Glomerular visceral epithelial cell (primary cell): ENCODE data around the gene TOM1L1.

Experiments used
- DNase-seq: peaks from one replicate; pipeline ENCODE4 v3.0.0-alpha.2; 2016; ENCODE audit errors: extremely low spot score

TOM1L1 gene

DNA sequence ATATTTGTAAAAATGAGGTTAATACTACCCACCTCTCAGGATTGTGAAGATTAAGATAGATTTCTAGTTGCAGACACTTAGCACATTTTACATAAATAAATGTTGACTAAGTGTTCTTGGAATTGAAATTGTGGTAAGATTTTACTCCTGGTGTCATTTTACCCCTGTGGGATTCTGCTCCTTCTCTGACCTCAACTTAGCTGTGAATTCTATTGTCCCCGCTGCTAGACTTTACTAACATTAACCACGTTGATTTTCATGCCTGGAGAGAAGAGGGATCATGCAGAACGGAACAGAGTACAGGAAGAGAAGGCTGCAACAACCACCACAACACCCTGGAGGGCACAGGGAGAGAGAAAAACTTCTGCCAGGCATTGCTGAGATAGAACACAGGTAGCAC, 2.1 kb upstream of the TOM1L1 start:
- DNase-seq: peak; percentile 46

DNA sequence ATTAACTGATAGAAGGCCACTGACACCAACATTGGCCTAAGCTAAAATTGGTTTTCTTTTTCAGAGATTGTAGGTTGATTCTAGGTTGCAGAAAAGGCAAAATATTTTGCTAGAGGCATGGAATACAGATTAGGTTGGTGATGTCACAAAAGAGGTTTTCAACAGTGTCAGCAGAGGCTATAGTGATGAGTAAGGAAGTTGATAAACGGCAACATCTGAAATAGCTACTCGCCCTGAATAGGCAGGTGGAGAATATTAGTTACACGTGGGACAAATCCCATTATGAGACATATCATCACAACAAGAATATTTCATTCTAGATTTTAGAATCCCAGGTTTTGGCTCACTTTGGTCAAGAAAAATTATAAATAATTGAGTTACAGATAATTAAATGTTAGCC, 1.5 kb upstream of the TOM1L1 start:
- no peak for DNase-seq

- DNase-seq: no peak
Measured at GRCh38 chr17:54899721-54900456, 763 bp upstream of the TOM1L1 start.

DNA sequence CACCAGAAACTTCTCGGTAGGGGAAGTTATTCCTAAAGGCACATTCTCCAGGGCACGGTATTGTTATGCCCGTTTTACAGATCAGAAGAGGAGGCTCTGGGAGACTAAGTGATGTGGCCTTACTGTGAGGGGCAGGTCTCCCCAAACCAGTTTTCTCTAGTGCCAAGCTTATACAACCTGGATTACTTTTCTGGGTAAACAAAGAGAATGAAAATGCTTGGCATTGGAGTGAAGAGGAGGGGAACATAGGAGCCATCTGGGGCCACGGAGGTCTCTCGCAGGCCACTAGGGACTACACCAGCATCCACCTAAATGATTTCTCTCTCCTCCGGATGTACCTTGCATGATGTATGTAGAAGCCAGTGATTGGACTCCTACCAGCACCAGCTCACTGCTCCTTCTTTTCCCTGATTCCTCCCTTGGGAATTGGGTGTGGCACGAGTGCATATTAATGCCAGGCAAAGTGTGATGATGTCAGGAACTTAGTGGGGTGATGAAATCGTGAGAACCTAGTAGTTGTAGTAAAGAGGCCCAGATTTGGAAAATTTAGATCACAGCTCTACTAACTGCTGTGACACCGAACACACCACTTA, 674 bp downstream of the TOM1L1 start:
- DNase-seq: peak; percentile 66

- no peak for DNase-seq
Measured at GRCh38 chr17:54902017-54902416, 1.4 kb downstream of the TOM1L1 start.

DNA sequence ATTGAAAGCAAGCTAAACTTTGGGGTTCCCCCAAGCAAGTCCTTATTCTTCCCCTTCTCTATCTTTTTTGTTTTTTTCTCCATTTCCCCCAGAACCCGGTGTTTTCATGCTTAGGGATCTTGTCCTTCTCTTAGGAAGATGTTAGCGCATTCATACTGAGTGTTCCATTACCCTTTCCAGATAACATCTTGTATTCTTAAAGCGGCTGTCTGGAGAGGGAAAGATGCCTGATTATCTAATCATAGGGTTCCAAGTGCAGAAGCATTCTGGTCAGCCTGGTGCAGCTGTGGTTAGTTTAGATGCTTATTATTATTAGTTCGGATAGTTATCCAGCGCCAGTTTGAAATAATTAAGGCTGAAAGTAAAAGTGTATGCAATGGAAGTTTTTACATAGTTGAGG, 2.0 kb downstream of the TOM1L1 start:
- no peak for DNase-seq

DNA sequence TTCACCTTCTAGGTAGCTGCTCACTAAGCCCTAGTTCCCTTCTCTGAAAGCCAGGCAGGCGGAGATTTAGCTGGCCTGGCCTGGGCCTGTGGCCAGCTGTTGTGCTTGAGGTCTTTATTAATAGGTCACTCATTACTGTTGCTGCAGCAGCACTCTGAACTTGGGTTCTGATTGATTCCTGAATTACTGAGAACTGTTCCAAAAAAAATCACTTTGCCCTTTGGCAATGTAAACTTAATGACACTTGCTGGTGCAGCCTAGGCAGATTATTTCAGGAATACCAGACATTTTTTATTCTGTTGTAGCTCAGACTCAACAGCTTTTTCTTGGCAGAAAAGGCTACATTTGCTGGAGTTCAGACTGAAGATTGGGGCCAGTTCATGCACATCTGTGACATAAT, 2.7 kb downstream of the TOM1L1 start:
- peak; percentile 85 for DNase-seq

DNA sequence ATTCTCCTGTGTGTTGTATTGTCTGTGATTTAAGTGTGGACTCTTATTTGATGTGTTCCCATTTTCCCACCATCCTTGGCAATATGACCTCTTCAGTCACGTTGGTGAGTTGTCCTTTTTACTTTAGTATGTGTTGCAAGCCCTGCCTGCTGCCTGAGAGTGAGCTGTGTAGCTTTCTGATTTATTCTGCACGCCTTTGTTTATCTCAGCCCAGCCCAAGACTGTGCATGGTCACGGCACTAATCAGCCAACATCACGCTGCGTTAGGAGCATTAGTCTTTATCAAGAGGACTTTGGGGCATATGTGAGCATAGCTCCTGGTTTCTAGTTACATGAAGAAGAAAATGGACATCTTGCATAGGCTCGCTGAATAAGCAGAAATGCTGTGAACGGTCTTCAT, 6.0 kb downstream of the TOM1L1 start:
- DNase-seq: no peak

GRCh38 chr17:54907376-54907775, 6.7 kb downstream of the TOM1L1 start:
- no peak for DNase-seq

DNA sequence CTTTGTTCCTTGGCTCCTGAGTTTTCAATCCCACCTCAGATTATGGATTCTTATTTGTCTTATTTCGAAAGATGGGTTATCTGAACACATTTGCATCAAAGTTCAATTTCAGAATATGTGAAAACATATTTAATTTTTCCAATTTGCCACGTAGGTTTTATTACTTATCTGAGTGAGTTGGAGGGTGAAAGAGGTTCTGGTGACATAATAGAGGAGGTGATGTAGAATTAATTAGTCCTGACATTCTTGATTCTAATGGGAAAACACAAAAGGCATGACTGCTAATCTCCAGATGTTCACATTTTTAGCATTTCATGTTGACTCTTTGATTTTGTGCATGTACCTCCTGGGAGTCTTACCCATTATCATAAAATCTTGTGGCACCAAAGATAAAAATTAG, 9.1 kb downstream of the TOM1L1 start:
- no peak for DNase-seq

- DNase-seq: no peak
Measured at GRCh38 chr17:54916721-54917120, 16.1 kb downstream of the TOM1L1 start.

- no peak for DNase-seq
Measured at GRCh38 chr17:54919425-54919824, 18.8 kb downstream of the TOM1L1 start.

DNA sequence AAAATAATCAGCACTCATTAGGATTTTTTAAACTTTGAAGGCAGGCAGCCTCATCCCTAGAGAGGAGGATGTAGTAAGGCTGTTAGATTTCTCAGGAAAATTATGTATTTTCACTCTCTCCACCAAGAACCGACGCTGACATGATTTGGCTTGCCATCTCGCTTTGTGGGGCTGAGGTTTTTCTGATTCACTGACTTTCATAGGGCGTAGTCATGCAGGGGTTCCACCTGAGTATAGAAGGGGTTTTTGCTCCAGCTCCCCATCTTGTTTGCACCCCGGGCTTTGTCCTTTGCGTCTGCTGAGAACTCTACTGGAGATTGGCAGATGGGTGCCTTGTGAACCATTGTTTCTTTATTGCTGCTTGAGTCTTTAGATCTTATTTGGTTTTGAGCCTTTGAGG, 20.2 kb downstream of the TOM1L1 start:
- DNase-seq: no peak

DNA sequence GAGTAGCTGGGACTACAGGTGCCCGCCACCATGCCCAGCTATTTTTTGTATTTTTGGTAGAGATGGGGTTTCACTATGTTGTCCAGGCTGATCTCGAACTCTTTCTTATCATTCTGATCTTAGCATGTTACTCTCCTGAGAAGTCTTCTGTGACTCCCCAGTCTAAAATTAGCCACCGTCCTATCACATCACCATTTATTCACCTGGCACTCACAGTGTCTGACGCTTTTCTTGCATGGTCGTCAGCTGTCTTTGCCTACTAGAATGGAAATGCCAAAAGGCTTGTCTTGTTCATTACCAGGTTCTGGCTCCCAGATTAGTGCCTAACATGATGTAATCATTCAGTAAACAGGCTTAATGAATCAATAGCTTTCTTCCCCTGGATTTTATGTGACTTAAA, 23.8 kb downstream of the TOM1L1 start:
- DNase-seq: no peak

DNA sequence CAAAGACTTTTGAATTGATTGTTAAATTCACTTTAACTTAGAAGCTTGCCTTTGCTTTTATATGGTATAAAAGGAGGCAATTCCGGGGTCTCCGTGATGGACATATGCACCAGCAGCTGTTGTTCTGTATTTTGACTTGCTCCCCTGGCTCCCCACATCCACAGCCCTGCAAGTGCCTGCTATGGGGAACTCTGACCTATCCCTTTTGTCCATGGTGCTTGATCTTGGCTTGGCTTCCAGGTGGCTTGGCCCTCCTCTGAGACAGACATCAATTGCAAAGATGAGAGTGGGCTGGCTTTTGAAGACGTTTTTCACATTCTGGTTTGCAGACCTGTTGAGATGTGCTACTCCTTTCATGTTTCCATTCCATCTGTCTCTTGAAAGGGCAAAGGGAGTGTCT, 26.9 kb downstream of the TOM1L1 start:
- no peak for DNase-seq

DNA sequence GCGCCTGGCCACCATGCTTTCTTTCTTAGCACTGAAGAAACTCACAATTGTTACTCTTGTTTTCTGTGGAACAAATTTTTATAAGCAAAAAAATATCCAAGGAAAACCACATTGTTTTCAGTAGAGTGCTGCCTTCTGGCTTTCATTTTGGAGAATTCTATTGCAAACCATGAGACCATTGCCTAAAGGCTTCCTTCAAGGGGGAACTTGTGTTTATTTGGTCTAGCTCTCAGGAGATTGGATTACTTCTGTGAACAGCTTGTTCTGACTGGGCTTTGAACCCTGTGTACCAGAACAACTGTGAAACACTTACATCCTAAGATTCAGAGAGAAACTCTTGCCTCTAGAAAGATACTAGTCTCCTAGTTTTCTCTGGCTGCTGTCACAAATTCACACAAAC, 32.1 kb downstream of the TOM1L1 start:
- DNase-seq: no peak

- DNase-seq: no peak
Measured at GRCh38 chr17:54933921-54934320, 33.3 kb downstream of the TOM1L1 start.

DNA sequence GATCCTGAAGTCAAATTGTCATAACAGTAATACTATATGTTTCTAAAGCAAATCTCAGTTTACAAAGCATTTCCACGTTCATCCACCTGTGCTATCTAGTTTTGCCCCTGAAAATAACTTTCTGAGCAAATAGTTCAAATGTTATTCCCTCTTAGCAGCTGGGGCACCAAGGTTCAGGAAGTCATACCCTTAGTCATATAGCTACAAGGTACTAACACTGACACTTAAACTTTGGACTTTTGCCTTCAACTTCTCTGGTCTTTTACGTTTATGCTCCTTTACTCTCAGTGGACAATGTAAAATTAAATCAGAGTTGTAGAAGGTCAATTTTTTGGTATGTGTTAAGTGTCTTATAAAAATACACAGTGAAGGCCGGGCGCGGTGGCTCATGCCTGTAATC, 34.8 kb downstream of the TOM1L1 start:
- no peak for DNase-seq

DNA sequence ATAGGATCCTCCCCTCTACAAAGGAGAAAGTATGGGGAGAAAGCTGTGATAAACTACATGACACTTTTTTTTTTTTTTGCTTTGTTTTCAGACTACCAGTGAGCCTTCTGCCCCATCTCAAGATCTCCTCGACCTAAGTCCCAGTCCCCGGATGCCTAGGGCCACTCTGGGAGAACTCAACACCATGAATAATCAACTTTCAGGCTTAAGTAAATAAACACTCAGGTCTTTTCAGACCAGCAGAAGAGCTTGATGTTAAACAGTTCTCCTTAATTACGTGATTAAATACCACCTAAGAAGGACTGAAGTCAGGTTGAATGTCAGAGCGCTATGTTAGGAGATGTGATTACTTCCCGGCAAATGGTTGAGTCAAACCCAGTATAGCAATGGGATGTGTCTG, 36.4 kb downstream of the TOM1L1 start:
- DNase-seq: no peak

- no peak for DNase-seq
Measured at GRCh38 chr17:54937426-54937825, 36.8 kb downstream of the TOM1L1 start.

DNA sequence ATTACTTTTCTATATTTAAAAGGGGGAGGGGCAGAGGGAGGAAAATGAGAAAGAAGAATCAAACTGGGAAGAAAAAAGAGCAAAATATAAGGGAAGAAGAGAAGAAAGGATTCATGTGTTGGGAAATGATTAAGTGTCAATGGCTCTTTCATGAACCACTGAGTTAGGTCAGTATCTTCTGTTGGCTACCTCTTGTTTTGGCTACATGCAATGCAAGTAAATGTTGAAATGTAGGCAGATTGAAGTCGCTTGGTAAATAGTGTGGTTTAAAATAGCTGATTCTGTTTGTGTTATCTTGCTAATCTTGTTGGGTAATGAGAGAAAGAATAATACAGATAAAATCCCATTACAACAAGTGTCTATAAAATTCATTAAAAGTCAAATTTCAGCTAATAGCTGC, 40.6 kb downstream of the TOM1L1 start:
- DNase-seq: no peak

DNA sequence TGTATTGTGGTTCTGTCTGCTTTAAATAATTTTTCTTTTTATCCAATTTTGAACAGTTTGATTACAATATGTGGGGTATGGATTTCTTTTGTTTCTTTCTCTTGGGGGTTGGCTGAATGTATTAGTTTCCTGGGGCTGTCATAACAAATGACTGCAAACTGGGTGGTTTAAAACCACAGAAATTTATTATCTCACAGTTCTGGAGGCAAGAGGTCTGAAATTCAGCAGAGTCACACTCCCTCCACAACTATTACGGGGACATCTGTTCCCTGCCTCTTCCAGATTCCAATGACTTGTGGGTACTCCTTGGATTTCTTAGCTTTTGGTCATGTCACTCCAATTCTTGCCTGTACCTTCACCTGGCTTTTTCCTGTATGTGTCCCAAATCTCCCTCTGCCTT, 44.1 kb downstream of the TOM1L1 start:
- DNase-seq: peak; percentile 77

GRCh38 chr17:54945231-54945630, 44.6 kb downstream of the TOM1L1 start:
- no peak for DNase-seq

- DNase-seq: no peak
Measured at GRCh38 chr17:54945671-54946070, 45.0 kb downstream of the TOM1L1 start.
